ENCODE measurements around the gene DUSP28.

GRCh38 chr2:240551288-240551687 is 8.9 kb upstream of the DUSP28 start:
- TF ChIP-seq CTCF (IDR thresholded peaks at IDR 0.05) (no peak), EZH2 (IDR thresholded peaks at IDR 0.05; ENCODE audit: borderline replicate concordance, insufficient read depth, low read depth, low read length, poor library complexity, severe bottlenecking) (no peak)

Data from B cell (primary cell).